Skeletal muscle cell (primary cell): Measurements from ENCODE around the gene GIMAP8.
"Not testable (repeated sequence)": the region's sequence is repeated elsewhere in the genome, so short reads cannot be mapped to it uniquely, and the experiment has no call there.

Experiments
- DNase-seq: peaks from one replicate; pipeline ENCODE4 v3.0.0-alpha.2; 2010; ENCODE audit warnings: low read depth
- H3K4me3 ChIP-seq: 2 replicates; pipeline ENCODE4 v1.5.1; 2011; ENCODE audit warnings: low read depth, mild to moderate bottlenecking, control low read depth, low read length, moderate library complexity

GIMAP8 gene

GRCh38 chr7:150457064-150457463, 6.6 kb downstream of the GIMAP8 start:
- not testable (repeated sequence) for H3K4me3 ChIP-seq, DNase-seq

GRCh38 chr7:150458235-150458634, 7.8 kb downstream of the GIMAP8 start:
- H3K4me3 ChIP-seq, result no peak overlapping the region
- DNase-seq, result no peak

GRCh38 chr7:150458756-150459155, 8.3 kb downstream of the GIMAP8 start:
- no peak for DNase-seq
- H3K4me3 ChIP-seq, result no peak overlapping the region

GRCh38 chr7:150461520-150461919, 11.1 kb downstream of the GIMAP8 start:
- no peak for DNase-seq
- H3K4me3 ChIP-seq, result no peak overlapping the region

GRCh38 chr7:150462413-150462812, 12.0 kb downstream of the GIMAP8 start:
- H3K4me3 ChIP-seq, result no peak overlapping the region
- DNase-seq, result no peak

- H3K4me3 ChIP-seq, result no peak overlapping the region
- DNase-seq, result no peak
Observed at GRCh38 chr7:150463461-150463860, 13.0 kb downstream of the GIMAP8 start.

- H3K4me3 ChIP-seq, result no peak overlapping the region
- no peak for DNase-seq
Observed at GRCh38 chr7:150464962-150465361, 14.5 kb downstream of the GIMAP8 start.

GRCh38 chr7:150465414-150465813, 15.0 kb downstream of the GIMAP8 start:
- DNase-seq, result no peak
- H3K4me3 ChIP-seq, result no peak overlapping the region

- no peak for DNase-seq
- H3K4me3 ChIP-seq, result no peak overlapping the region
Observed at GRCh38 chr7:150466477-150466876, 16.0 kb downstream of the GIMAP8 start.

- no peak overlapping the region for H3K4me3 ChIP-seq
Observed at GRCh38 chr7:150468241-150468640, 17.8 kb downstream of the GIMAP8 start.

GRCh38 chr7:150471886-150472285, 21.5 kb downstream of the GIMAP8 start:
- DNase-seq, result no peak
- H3K4me3 ChIP-seq, result no peak overlapping the region

More at GRCh38 chr7:150468241-150468640, 17.8 kb downstream of the GIMAP8 start:
- no peak for DNase-seq

GRCh38 chr7:150473902-150474301, 23.5 kb downstream of the GIMAP8 start:
- no peak overlapping the region for H3K4me3 ChIP-seq
- no peak for DNase-seq

- H3K4me3 ChIP-seq, result no peak overlapping the region
- no peak for DNase-seq
Observed at GRCh38 chr7:150476285-150476684, 25.9 kb downstream of the GIMAP8 start.

GRCh38 chr7:150476819-150477631, 26.6 kb downstream of the GIMAP8 start:
- no peak for DNase-seq
- no peak overlapping the region for H3K4me3 ChIP-seq

- DNase-seq, result no peak
- H3K4me3 ChIP-seq, result no peak overlapping the region
Observed at GRCh38 chr7:150479023-150479716, 28.7 kb downstream of the GIMAP8 start.

- no peak overlapping the region for H3K4me3 ChIP-seq
Observed at GRCh38 chr7:150481186-150481920, 30.9 kb downstream of the GIMAP8 start.

GRCh38 chr7:150481922-150482321, 31.5 kb downstream of the GIMAP8 start:
- no peak for DNase-seq
- H3K4me3 ChIP-seq, result no peak overlapping the region

More at GRCh38 chr7:150481186-150481920, 30.9 kb downstream of the GIMAP8 start:
- DNase-seq, result no peak

- not testable (repeated sequence) for DNase-seq, H3K4me3 ChIP-seq
Observed at GRCh38 chr7:150483514-150483913, 33.1 kb downstream of the GIMAP8 start.

GRCh38 chr7:150484071-150484470, 33.6 kb downstream of the GIMAP8 start:
- not testable (repeated sequence) for DNase-seq, H3K4me3 ChIP-seq

GRCh38 chr7:150487625-150488024, 37.2 kb downstream of the GIMAP8 start:
- no peak for DNase-seq
- no peak overlapping the region for H3K4me3 ChIP-seq
